MCF 10A (cell line): ENCODE results near the gene SIPA1. TPM values are rescaled to one million over a fixed set of nuclear protein-coding genes. Genes with fewer than 3 reads are reported as not detected.

ENCODE experiments used
- Bru-seq: library from RNA; stranded (reverse); fragments of 400-500 nt; gene quantifications from one replicate; lab custom pipeline; 2021; lab: Mats Ljungman, UMichigan
- BruChase-seq, 2 experiments: library from RNA; stranded (reverse); fragments of 400-500 nt; gene quantifications; one replicate each; lab custom pipeline; 2021; lab: Mats Ljungman, UMichigan
- BruUV-seq: library from RNA; stranded (reverse); fragments of 400-500 nt; replicated peaks from 2 replicates; lab custom pipeline; 2021; lab: Mats Ljungman, UMichigan
- CTCF ChIA-PET: fragments of 300-600 bp; sonication (Branson Sonifier 250); formaldehyde crosslinking; extraction: SDS; loops from one replicate; lab custom pipeline; 2021; ENCODE audit warnings: antibody characterized with exemption, inconsistent platforms; lab: Yijun Ruan, JAX
- POLR2A ChIA-PET: fragments of 300-600, 350-650 bp; sonication (Branson Sonifier 250); formaldehyde crosslinking; extraction: SDS; loops from one replicate; lab custom pipeline; 2020; ENCODE audit warnings: antibody characterized with exemption, inconsistent platforms; lab: Yijun Ruan, JAX
- DNase-seq: peaks from one replicate; pipeline ENCODE4 v3.0.0-alpha.2; 2018; ENCODE audit not compliant: unreplicated experiment
- H3K27ac Mint-ChIP-seq: one replicate; pipeline ENCODE4 v1.8.0; 2022; ENCODE audit warnings: mild to moderate bottlenecking, low read depth, mixed read lengths; ENCODE audit not compliant: unreplicated experiment
- H3K27me3 Mint-ChIP-seq: one replicate; pipeline ENCODE4 v1.8.0; 2022; ENCODE audit warnings: mixed read lengths; ENCODE audit not compliant: insufficient read depth, unreplicated experiment
- H3K36me3 Mint-ChIP-seq: one replicate; pipeline ENCODE4 v1.8.0; 2022; ENCODE audit warnings: mild to moderate bottlenecking, moderate library complexity, mixed read lengths; ENCODE audit not compliant: insufficient read depth, unreplicated experiment
- H3K4me1 Mint-ChIP-seq: one replicate; pipeline ENCODE4 v1.8.0; 2022; ENCODE audit warnings: mixed read lengths; ENCODE audit not compliant: insufficient read depth, unreplicated experiment
- H3K4me3 Mint-ChIP-seq: one replicate; pipeline ENCODE4 v1.8.0; 2022; ENCODE audit warnings: mild to moderate bottlenecking, moderate library complexity, mixed read lengths; ENCODE audit not compliant: unreplicated experiment
- H3K9me3 Mint-ChIP-seq: one replicate; pipeline ENCODE4 v1.8.0; 2022; ENCODE audit warnings: mixed read lengths; ENCODE audit not compliant: unreplicated experiment
- intact Hi-C: fragments of 100-400 bp; cut with micrococcal nuclease; formaldehyde crosslinking; loops from 2 replicates; pipeline ENCODE4 v1.14.1; 2022
- long read RNA-seq: library from polyadenylated mRNA; stranded (forward); transcript quantifications from one replicate; pipeline ENCODE4 v2.0.0, GENCODE V29; 2022
- total RNA-seq: library from RNA; stranded (reverse); gene quantifications from 2 replicates; pipeline ENCODE4 v1.2.3, GENCODE V29; 2022
- TF ChIP-seq, protein P1 (sequence below): fragments of 200-600 bp; IDR thresholded peaks from one replicate; pipeline ENCODE4 v1.8.0; 2022; ENCODE audit warnings: antibody characterized with exemption, mild to moderate bottlenecking; ENCODE audit not compliant: unreplicated experiment

The SIPA1 gene
- total RNA-seq = 4.9 TPM in 2 replicates
- Bru-seq, nascent RNA = percentile 27 among the genes with signal in this experiment
- percentile 38 among the genes with signal in this experiment for BruChase-seq, experiment 1, labeled RNA remaining after a 6-hour chase
- BruChase-seq, experiment 2, labeled RNA remaining after a 2-hour chase = percentile 33 among the genes with signal in this experiment
- long read RNA-seq, transcript SIPA1-209 (16 exons, 3,521 nt) = major isoform, 7 of 12 reads
- long read RNA-seq, partial matches to known transcripts = 4 of 12 reads
- long read RNA-seq, other reads (novel, unspliced or antisense) = 1 of 12 reads

DNA sequence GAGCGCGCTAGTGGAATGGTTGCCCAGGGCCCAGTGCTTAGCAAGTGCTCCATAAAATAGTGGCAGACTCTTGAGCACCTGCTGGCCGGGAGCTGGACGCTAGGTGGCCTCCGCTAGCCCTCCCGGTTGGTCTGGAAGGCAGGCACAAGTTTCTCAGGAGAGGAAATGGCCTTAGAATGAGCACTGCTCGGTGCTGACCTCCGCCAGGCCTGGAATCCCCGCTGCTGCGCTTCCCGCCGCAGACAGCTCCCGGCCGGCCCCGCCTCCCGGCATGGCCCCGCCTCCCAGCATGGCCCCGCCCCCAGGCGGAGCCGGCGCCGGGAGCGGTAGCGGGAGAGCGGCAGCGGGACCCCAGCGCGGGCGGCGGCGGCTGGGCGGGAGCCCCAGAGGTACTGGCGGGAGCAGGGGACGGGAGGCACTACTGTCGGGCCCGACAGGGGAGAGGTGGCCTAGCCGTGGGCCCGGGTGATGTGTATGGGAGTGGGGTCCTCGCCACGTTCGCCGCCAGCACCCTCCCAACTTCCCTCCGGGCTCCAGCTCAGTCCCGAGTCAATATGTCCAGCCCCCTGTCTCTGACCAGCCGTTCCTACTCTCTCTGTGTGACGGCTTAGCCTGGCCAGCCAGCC, at the start of gene SIPA1:
SIPA1 (plus strand) TSS at position 308 of the 626 bp plus-strand sequence. CDS start 2,821 bp downstream, outside the sequence.
- Mint-ChIP-seq H3K27me3 (no peaks in the 10 kb centered on the region), H3K4me1 (peaks cover 6% of the 10 kb centered on the region), H3K9me3 (no peaks in the 10 kb centered on the region), H3K27ac (no peak within 1 kb of the TSS), H3K4me3 (peak within 1 kb of the TSS; percentile 71), H3K36me3 (peaks cover 39% of the 10 kb centered on the region)
- ChIA-PET CTCF (interaction anchor here (0.6 to 0.8 kb wide), 3 partner anchors 21 to 713 kb away, joined by 3 to 4 read pairs (median 3); no protein-coding TSS in a partner anchor), POLR2A (interaction anchor here (1.1 to 2.5 kb wide), 5 partner anchors 12 to 65 kb away, joined by 3 to 12 read pairs (median 7); partner anchors contain the start of gene RELA)
- intact Hi-C loops = no loop called here
- DNase-seq = peak; percentile 75
- BruUV-seq = no TSS peak
- TF ChIP-seq, protein P1, sequence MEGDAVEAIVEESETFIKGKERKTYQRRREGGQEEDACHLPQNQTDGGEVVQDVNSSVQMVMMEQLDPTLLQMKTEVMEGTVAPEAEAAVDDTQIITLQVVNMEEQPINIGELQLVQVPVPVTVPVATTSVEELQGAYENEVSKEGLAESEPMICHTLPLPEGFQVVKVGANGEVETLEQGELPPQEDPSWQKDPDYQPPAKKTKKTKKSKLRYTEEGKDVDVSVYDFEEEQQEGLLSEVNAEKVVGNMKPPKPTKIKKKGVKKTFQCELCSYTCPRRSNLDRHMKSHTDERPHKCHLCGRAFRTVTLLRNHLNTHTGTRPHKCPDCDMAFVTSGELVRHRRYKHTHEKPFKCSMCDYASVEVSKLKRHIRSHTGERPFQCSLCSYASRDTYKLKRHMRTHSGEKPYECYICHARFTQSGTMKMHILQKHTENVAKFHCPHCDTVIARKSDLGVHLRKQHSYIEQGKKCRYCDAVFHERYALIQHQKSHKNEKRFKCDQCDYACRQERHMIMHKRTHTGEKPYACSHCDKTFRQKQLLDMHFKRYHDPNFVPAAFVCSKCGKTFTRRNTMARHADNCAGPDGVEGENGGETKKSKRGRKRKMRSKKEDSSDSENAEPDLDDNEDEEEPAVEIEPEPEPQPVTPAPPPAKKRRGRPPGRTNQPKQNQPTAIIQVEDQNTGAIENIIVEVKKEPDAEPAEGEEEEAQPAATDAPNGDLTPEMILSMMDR = peak; percentile 20

- H3K36me3 Mint-ChIP-seq = peaks cover 14% of the 10 kb centered on the region
- peak; percentile 71 for DNase-seq
- TF ChIP-seq, protein P1 = peak; percentile 64
- no peaks in the 10 kb centered on the region for H3K9me3 Mint-ChIP-seq
- H3K4me3 Mint-ChIP-seq = no peak overlapping the region
- ChIA-PET POLR2A (interaction anchor here (0.6 to 1.6 kb wide), 2 partner anchors 11 to 722 kb away, joined by 3 to 5 read pairs; no protein-coding TSS in a partner anchor), CTCF (interaction anchor here (0.6 to 2.8 kb wide), 9 partner anchors 7 to 223 kb away, joined by 3 to 12 read pairs (median 4); partner anchors contain the start of genes EHBP1L1 and KCNK7)
- no TSS peak for BruUV-seq
- H3K27me3 Mint-ChIP-seq = no peaks in the 10 kb centered on the region
- peak overlapping the region; percentile 74 for H3K27ac Mint-ChIP-seq
- intact Hi-C loops = loop anchor here (1.0 kb wide), 2 partner anchors 14 to 48 kb away; no protein-coding TSS in a partner anchor
- H3K4me1 Mint-ChIP-seq = peaks cover 15% of the 10 kb centered on the region
Measured at GRCh38 chr11:65588199-65589054, 49.5 kb upstream of the SIPA1 start.

GRCh38 chr11:65589444-65590239, 48.3 kb upstream of the SIPA1 start:
- TF ChIP-seq, protein P1 = no peak
- peaks cover 6% of the 10 kb centered on the region for H3K36me3 Mint-ChIP-seq
- POLR2A ChIA-PET = interaction anchor here (0.7 to 1.6 kb wide), 6 partner anchors 12 to 49 kb away, joined by 3 to 5 read pairs (median 3); partner anchors contain the start of gene PCNX3
- no TSS peak for BruUV-seq
- H3K4me1 Mint-ChIP-seq = peaks cover 15% of the 10 kb centered on the region
- no peaks in the 10 kb centered on the region for H3K9me3 Mint-ChIP-seq
- H3K4me3 Mint-ChIP-seq = no peak overlapping the region
- no peaks in the 10 kb centered on the region for H3K27me3 Mint-ChIP-seq
- DNase-seq = no peak
- intact Hi-C loops = no loop called here
- no peak overlapping the region for H3K27ac Mint-ChIP-seq
- CTCF ChIA-PET = interaction anchor here (0.7 to 2.8 kb wide), 2 partner anchors 18 to 49 kb away, joined by 3 to 12 read pairs; no protein-coding TSS in a partner anchor
